Esophagus muscularis mucosa (tissue), 3 donors: ENCODE results near the gene PRKCQ.

Source experiments
- CTCF ChIP-seq, 3 experiments: fragments of 200-600 bp in 2 of 3; fragments of 450-650 bp in 1 of 3; sonication (generic) in 2 of 3; IDR thresholded peaks; one replicate each; pipeline ENCODE4 v1.5.1; 2017 to 2019; ENCODE audit warnings: antibody characterized with exemption in 3 of 3, mild to moderate bottlenecking in 2 of 3, moderate library complexity in 1 of 3
- POLR2AphosphoS5 ChIP-seq, 2 donors: sonication (generic); formaldehyde crosslinking; IDR thresholded peaks; one replicate each; pipeline ENCODE4 v1.6.1; 2017; ENCODE audit warnings: antibody characterized with exemption in 2 of 2

- TF ChIP-seq POLR2AphosphoS5 (IDR thresholded peaks at IDR 0.05) (no peak), CTCF (IDR thresholded peaks at IDR 0.05) (no peak)
These were observed 161.4 kb downstream of the PRKCQ start for GRCh38 chr10:6418613-6419216.
